Measurements from ENCODE around the gene CDPF1. TPM values are rescaled to one million over a fixed set of nuclear protein-coding genes. Genes with fewer than 3 reads are reported as not detected.
"Not testable (repeated sequence)": the region's sequence is repeated elsewhere in the genome, so short reads cannot be mapped to it uniquely, and the experiment has no call there.

Gene CDPF1
- total RNA-seq, 4 donors from 2014 or later: 1.5 to 12.7 (median 4.5) TPM

DNA sequence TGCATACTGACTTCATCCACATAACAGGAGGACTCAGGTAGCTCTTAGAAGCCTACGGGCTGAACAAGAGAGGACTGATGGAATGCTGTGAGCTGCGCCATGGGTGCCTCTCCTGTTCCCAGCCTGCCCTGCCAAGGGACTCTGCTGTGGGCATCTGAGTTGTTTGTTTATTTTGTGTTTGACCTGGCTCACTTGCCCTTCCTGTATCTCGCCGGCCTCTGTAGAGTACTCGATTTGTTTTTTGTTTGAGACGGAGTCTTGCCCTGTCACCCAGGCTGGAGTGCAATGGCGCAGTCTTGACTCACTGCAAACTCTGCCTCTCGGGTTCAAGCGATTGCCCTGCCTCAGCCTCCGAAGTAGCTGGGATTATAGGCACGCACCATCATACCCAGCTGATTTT, 19.5 kb upstream of the CDPF1 start:
- peak overlapping the region in 1 of 2 donors; percentile 0 for H3K27ac ChIP-seq
- TF ChIP-seq, protein P1, sequence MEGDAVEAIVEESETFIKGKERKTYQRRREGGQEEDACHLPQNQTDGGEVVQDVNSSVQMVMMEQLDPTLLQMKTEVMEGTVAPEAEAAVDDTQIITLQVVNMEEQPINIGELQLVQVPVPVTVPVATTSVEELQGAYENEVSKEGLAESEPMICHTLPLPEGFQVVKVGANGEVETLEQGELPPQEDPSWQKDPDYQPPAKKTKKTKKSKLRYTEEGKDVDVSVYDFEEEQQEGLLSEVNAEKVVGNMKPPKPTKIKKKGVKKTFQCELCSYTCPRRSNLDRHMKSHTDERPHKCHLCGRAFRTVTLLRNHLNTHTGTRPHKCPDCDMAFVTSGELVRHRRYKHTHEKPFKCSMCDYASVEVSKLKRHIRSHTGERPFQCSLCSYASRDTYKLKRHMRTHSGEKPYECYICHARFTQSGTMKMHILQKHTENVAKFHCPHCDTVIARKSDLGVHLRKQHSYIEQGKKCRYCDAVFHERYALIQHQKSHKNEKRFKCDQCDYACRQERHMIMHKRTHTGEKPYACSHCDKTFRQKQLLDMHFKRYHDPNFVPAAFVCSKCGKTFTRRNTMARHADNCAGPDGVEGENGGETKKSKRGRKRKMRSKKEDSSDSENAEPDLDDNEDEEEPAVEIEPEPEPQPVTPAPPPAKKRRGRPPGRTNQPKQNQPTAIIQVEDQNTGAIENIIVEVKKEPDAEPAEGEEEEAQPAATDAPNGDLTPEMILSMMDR (IDR thresholded peaks at IDR 0.05): no peak
- TF ChIP-seq POLR2A (IDR thresholded peaks at IDR 0.05): no peak
- H3K4me3 ChIP-seq: no peak overlapping the region
- H3K36me3 ChIP-seq: no peaks in the 10 kb centered on the region
- H3K4me1 ChIP-seq: peaks cover 6 to 12% of the 10 kb centered on the region in 2 donors
- no peak for DNase-seq
- intact Hi-C loops (cut with DNase I; ENCODE audit: low total_unique reads): no loop called here
- no peaks in the 10 kb centered on the region for H3K27me3 ChIP-seq
- H3K9me3 ChIP-seq: no peaks in the 10 kb centered on the region

DNA sequence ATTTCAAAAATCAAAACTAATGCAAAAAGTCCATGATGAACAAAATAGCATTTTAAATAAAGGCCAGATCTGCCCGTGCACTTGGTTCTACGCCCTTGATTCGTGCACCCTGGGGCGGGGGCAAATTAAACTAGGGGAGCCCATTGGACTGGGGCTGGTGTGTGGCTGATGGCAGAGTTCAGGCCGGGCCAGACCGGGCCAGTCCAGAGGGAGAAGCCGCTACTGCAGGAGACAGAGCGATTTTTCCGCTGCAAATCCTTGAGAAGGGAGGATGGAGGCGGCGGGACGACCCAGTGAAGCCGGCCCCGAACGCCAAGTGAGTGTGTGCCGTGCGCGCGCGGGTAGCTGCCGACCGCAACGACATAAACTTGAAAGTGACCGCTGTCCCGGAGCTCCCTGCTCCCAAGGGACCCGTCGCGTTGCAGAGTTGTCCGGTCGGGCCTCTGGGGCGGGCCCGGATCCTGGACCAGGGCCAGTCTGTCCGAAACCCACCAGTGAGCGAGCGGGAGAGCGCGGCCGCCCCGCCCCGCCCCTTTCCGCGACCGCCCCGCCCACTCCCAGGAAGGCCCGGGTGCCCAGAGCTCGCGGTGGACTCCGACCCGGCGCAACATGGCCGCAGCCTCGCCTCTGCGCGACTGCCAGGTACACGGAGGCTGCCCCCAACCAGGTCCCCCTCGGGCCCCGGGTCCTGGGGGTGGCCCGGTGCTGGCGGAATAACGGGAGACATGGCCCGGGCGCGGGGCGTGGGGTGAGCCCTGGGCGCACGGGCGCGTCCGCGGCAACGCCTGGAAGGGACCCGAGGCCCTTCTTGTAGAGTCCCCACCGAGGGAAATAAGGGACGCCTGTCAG, 17.6 kb upstream of the CDPF1 start, which contains the start of gene TTC38:
Gene TTC38 (plus strand): TSS at position 578 of the 849 bp plus-strand sequence. CDS start 32 bp downstream, at position 610.
- Histone ChIP-seq H3K27me3 (no peaks in the 10 kb centered on the region), H3K9me3 (no peaks in the 10 kb centered on the region), H3K4me3 (peak within 1 kb of the TSS; percentile 70 to 79), H3K4me1 (peaks cover 6 to 12% of the 10 kb centered on the region in 2 donors), H3K36me3 (no peaks in the 10 kb centered on the region), H3K27ac (peak within 1 kb of the TSS; percentile 73 to 87)
- peak; percentile 89 to 90 for DNase-seq
- intact Hi-C loops (cut with DNase I; ENCODE audit: low total_unique reads): no loop called here
- TF ChIP-seq, protein P1 (IDR thresholded peaks at IDR 0.05): no peak
- peak in 1 of 2 donors; percentile 50 for TF ChIP-seq POLR2A (IDR thresholded peaks at IDR 0.05)

DNA sequence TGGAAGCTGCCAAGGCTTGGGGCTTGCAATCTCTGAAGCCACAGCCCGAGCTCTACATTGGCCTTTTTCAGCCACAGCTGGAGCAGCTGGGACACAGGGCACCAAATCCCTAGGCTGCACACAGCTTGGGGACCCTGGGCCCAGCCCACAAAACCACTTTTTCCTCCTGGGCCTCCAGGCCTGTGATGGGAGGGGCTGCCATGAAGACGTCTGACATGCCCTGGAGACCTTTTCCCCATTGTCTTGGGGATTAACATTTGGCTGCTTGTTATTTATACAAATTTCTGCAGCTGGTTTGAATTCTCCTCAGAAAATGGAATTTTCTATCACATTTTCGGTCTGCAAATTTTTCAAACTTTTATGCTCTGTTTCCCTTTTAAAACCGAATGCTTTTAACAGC, 15.5 kb upstream of the CDPF1 start:
- intact Hi-C loops (cut with DNase I; ENCODE audit: low total_unique reads); H3K27me3 ChIP-seq; H3K9me3 ChIP-seq; DNase-seq; H3K36me3 ChIP-seq; H3K4me3 ChIP-seq; H3K27ac ChIP-seq: not testable (repeated sequence)
- H3K4me1 ChIP-seq: peaks cover 6 to 12% of the 10 kb centered on the region in 2 donors

DNA sequence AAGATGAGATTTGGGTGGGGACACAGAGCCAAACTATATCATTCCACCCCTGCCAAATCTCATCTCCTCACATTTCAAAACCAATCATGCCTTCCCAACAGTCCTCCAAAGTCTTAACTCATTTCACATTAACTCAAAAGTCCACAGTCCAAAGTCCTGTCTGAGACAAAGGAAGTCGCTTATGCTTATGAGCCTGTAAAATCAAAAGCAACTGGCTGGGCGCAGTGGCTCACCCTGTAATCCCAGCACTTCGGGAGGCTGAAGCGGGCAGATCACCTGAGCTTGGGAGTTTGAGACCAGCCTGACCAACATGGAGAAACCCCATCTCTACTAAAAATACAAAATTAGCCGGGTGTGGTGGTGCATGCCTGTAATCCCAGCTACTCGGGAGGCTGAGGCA, 14.4 kb upstream of the CDPF1 start:
- H3K36me3 ChIP-seq; intact Hi-C loops (cut with DNase I; ENCODE audit: low total_unique reads); H3K27me3 ChIP-seq; H3K9me3 ChIP-seq; H3K4me3 ChIP-seq; DNase-seq; H3K27ac ChIP-seq: not testable (repeated sequence)
- peaks cover 6 to 12% of the 10 kb centered on the region in 2 donors for H3K4me1 ChIP-seq

DNA sequence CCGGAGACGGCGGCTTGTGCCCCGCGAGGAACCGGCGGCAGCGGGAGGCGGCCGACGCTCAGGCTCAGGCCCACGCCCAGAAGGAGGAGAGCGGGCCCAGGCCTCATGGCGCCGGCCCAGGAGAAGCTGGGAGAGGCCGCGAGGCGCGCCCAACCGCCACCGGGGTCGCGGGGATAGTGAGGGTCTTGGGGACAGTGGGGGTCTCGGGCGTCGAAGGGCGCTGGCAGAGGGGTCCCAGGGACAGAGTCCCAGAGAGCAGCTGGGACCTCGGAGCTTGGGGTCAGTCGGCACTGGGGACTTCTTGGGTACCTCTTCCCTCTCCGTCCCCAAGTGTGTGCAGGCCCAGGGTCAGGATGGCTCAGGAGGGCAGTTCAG, 13.1 kb upstream of the CDPF1 start, which contains the start of gene PKDREJ:
Gene PKDREJ (minus strand): TSS at position 128 of the 375 bp plus-strand sequence. CDS start 21 bp downstream, at position 107.
- H3K27me3 ChIP-seq: no peaks in the 10 kb centered on the region
- peaks cover under 1 to 6% of the 10 kb centered on the region in 2 donors for H3K4me1 ChIP-seq
- H3K4me3 ChIP-seq: peak within 1 kb of the TSS in 1 of 2 donors; percentile 19
- no peaks in the 10 kb centered on the region for H3K36me3 ChIP-seq
- intact Hi-C loops (cut with DNase I; ENCODE audit: low total_unique reads): no loop called here
- TF ChIP-seq POLR2A (IDR thresholded peaks at IDR 0.05): no peak
- TF ChIP-seq, protein P1 (IDR thresholded peaks at IDR 0.05): no peak
- peak within 1 kb of the TSS in 1 of 2 donors; percentile 29 for H3K27ac ChIP-seq
- H3K9me3 ChIP-seq: no peaks in the 10 kb centered on the region
- DNase-seq: no peak
